Ovary (tissue), 9 donors: ENCODE measurements around the gene ZNFX1. TPM values are rescaled to one million over a fixed set of nuclear protein-coding genes. Genes with fewer than 3 reads are reported as not detected.

ENCODE experiments used
- DNase-seq, 5 donors: peaks; one replicate each; pipeline ENCODE4 v3.0.0-alpha.2; 2019 to 2020
- H3K27ac ChIP-seq, 2 donors: fragments of 200-600 bp; one replicate each; pipeline versions ENCODE4 v1.5.1 to v1.8.0; 2019 to 2022
- H3K27me3 ChIP-seq: fragments of 200-600 bp; one replicate; pipeline ENCODE4 v1.8.0; 2022
- H3K36me3 ChIP-seq: fragments of 200-600 bp; sonication (generic); one replicate; pipeline ENCODE4 v1.5.1; 2019
- H3K4me1 ChIP-seq: one replicate; pipeline ENCODE4 v1.8.1; 2013; ENCODE audit warnings: mild to moderate bottlenecking, moderate library complexity; ENCODE audit not compliant: insufficient read depth
- H3K4me3 ChIP-seq: fragments of 200-600 bp; sonication (generic); one replicate; pipeline ENCODE4 v1.5.1; 2017
- H3K9me3 ChIP-seq, 2 donors: fragments of 200-600 bp in 1 of 2; sonication (generic) in 1 of 2; one replicate each; pipeline versions ENCODE4 v1.5.1 to v1.8.1; 2013 to 2019; ENCODE audit warnings: mild to moderate bottlenecking in 1 of 2, moderate library complexity in 1 of 2
- CTCF ChIP-seq, 3 donors: fragments of 450-650 bp in 2 of 3; fragments of 200-600 bp in 1 of 3; IDR thresholded peaks; one replicate each; pipeline versions ENCODE4 v1.5.1 to v1.8.0; 2016 to 2022; ENCODE audit warnings: antibody characterized with exemption in 3 of 3, mild to moderate bottlenecking in 1 of 3
- EP300 ChIP-seq: sonication (generic); formaldehyde crosslinking; IDR thresholded peaks from one replicate; pipeline ENCODE4 v1.6.1; 2017; ENCODE audit warnings: antibody characterized with exemption
- POLR2A ChIP-seq: fragments of 450-650 bp; IDR thresholded peaks from one replicate; pipeline ENCODE4 v1.6.1; 2017; ENCODE audit warnings: antibody characterized with exemption, mild to moderate bottlenecking, moderate library complexity
- whole genome bisulfite sequencing, 3 donors: extraction: QIAGEN DNeasy Blood & Tissue Kit in 1 of 3; methylation state at CpG; one replicate each; pipeline versions ENCODE4 v1.1.5 to v1.1.7; 2013 to 2017; 5-methylcytosine and 5-hydroxymethylcytosine counted together
- intact Hi-C, 4 donors: fragments of 100-400 bp; cut with DNase I; formaldehyde crosslinking; loops; one replicate each; pipeline versions ENCODE4 v1.11.0 to v1.15.1; 2022 to 2023
- polyA plus RNA-seq, 2 donors: library from polyadenylated mRNA; stranded (reverse); fragments of 200-250 nt in 1 of 2; fragments of 350-450 nt in 1 of 2; fragmentation: Illumina TruSeq in 1 of 2; extraction: RNeasy Lipid Tissue Mini Kit (QIAGEN cat#74804) in 1 of 2; gene quantifications; one replicate each; pipeline ENCODE4 v1.2.3, GENCODE V29; 2013 to 2014
- total RNA-seq, 7 donors: library from RNA; depleted of rRNA in 2 of 7; stranded (reverse); fragments of >200 nt in 2 of 7; fragmentation: NEBNext Ultra II Directional in 3 of 7; extraction: Animal tissue kit (Norgen Biotek cat#: 25700) in 3 of 7; gene quantifications; one replicate each; pipeline versions ENCODE4 v1.1.0 to v1.2.4, GENCODE V29; 2016 to 2023
- donor health status: DM: no; HTN: no; CAD: no; lungs with moderate emphysema.
- donor health status: DM: no; HTN: no; CAD: no.
- donor health status: Bipolar disorder and iron deficiency.
- donor health status: DM: yes; HTN: yes; CAD: no.
- donor health status: DM: no; HTN: no; CAD: no.
- donor health status: DM: yes; HTN: yes; CAD: no.

The ZNFX1 gene
- total and polyA plus RNA-seq, 9 donors: 9.2 to 38.1 (median 23.5) TPM

- TF ChIP-seq POLR2A: no peak
- peak; percentile 73 to 89 (median 86) for TF ChIP-seq CTCF (IDR thresholded peaks at IDR 0.05)
- TF ChIP-seq EP300: no peak
- peaks cover 4% of the 10 kb centered on the region for H3K4me1 ChIP-seq
- H3K4me3 ChIP-seq: no peak overlapping the region
- intact Hi-C loops: loop anchor here in 2 of 4 donors (5.0 kb wide), 1 partner anchor 85 kb away; no protein-coding TSS in a partner anchor
- H3K9me3 ChIP-seq: no peaks in the 10 kb centered on the region
- 12 to 13% (median 12%) methylated on average over 11 of the region's 11 CpGs for WGBS, 3 donors
- DNase-seq: peak; percentile 92 to 97 (median 94)
- H3K27ac ChIP-seq: no peak overlapping the region
- no peaks in the 10 kb centered on the region for H3K27me3 ChIP-seq
- no peaks in the 10 kb centered on the region for H3K36me3 ChIP-seq
Observed at GRCh38 chr20:49216991-49217578, 60.8 kb downstream of the ZNFX1 start.

GRCh38 chr20:49215232-49215631 lies 62.6 kb downstream of the ZNFX1 start:
- Histone ChIP-seq H3K4me1 (peaks cover 2% of the 10 kb centered on the region), H3K27ac (no peak overlapping the region), H3K27me3 (no peaks in the 10 kb centered on the region), H3K36me3 (no peaks in the 10 kb centered on the region), H3K9me3 (no peaks in the 10 kb centered on the region), H3K4me3 (no peak overlapping the region)
- WGBS, 3 donors: 84 to 93% (median 92%) methylated on average over 3 of the region's 3 CpGs
- intact Hi-C loops: loop anchor here in 3 of 4 donors (2.0 to 5.0 kb wide), 2 partner anchors 82 to 83 kb away; no protein-coding TSS in a partner anchor
- TF ChIP-seq EP300 (no peak), POLR2A (no peak), CTCF (IDR thresholded peaks at IDR 0.05) (no peak)
- no peak for DNase-seq

- Histone ChIP-seq H3K4me3 (no peak overlapping the region), H3K4me1 (no peaks in the 10 kb centered on the region), H3K9me3 (no peaks in the 10 kb centered on the region), H3K27me3 (no peaks in the 10 kb centered on the region), H3K36me3 (no peaks in the 10 kb centered on the region), H3K27ac (no peak overlapping the region)
- TF ChIP-seq EP300: no peak
- TF ChIP-seq CTCF (IDR thresholded peaks at IDR 0.05): no peak
- TF ChIP-seq POLR2A: no peak
- intact Hi-C loops: loop anchor here in 1 of 4 donors (2.0 kb wide), 1 partner anchor 82 kb away; no protein-coding TSS in a partner anchor
- DNase-seq: no peak
Observed at GRCh38 chr20:49214571-49214970, 63.3 kb downstream of the ZNFX1 start.

GRCh38 chr20:49210757-49211110 lies 67.1 kb downstream of the ZNFX1 start:
- Histone ChIP-seq H3K27me3 (no peaks in the 10 kb centered on the region), H3K4me3 (no peak overlapping the region), H3K9me3 (no peaks in the 10 kb centered on the region), H3K4me1 (no peaks in the 10 kb centered on the region), H3K36me3 (no peaks in the 10 kb centered on the region), H3K27ac (no peak overlapping the region)
- intact Hi-C loops: no loop called here
- whole genome bisulfite sequencing, 3 donors: 12 to 22% (median 14%) methylated on average over 1 of the region's 1 CpG
- no peak for DNase-seq
- no peak for TF ChIP-seq POLR2A
- TF ChIP-seq CTCF (IDR thresholded peaks at IDR 0.05): no peak
